GM10266 (cell line): ENCODE data around the gene EBF4.

ENCODE experiments used
- DNase-seq: peaks from one replicate; pipeline ENCODE4 v3.0.0; 2012; ENCODE audit errors: extremely low spot score
- CTCF ChIP-seq: IDR thresholded peaks from 2 replicates; pipeline ENCODE4 v1.5.1; 2012; ENCODE audit warnings: mild to moderate bottlenecking, low read depth; ENCODE audit not compliant: control insufficient read depth, insufficient read depth; ENCODE audit errors: missing control alignments

EBF4 gene

GRCh38 chr20:2798814-2799213 is 106.2 kb downstream of the EBF4 start:
- no peak for DNase-seq
- no peak for TF ChIP-seq CTCF

GRCh38 chr20:2799271-2799670 is 106.7 kb downstream of the EBF4 start:
- DNase-seq = no peak
- no peak for TF ChIP-seq CTCF

- no peak for DNase-seq
These were observed 107.3 kb downstream of the EBF4 start for GRCh38 chr20:2799688-2800520.

GRCh38 chr20:2800521-2801285 is 108.1 kb downstream of the EBF4 start, which contains the start of gene CPXM1:
Gene CPXM1 (minus strand): TSS chr20:2800627. CDS start chr20:2800572, 55 bp downstream.
- TF ChIP-seq CTCF = no peak
- DNase-seq = no peak

More at GRCh38 chr20:2799688-2800520, 107.3 kb downstream of the EBF4 start:
- TF ChIP-seq CTCF = no peak

GRCh38 chr20:2801286-2801728 is 108.7 kb downstream of the EBF4 start:
- TF ChIP-seq CTCF = no peak
- DNase-seq = no peak

- no peak for DNase-seq
- TF ChIP-seq CTCF = no peak
These were observed 111.7 kb downstream of the EBF4 start for GRCh38 chr20:2804041-2804828.
